GM21786 (cell line): ENCODE results near the gene SLC2A13.

Source experiments
- ATAC-seq: cut with Tn5 transposase; IDR thresholded peaks from one replicate; pipeline ENCODE4 v1.9.1; 2021; ENCODE audit not compliant: unreplicated experiment

Gene SLC2A13

DNA sequence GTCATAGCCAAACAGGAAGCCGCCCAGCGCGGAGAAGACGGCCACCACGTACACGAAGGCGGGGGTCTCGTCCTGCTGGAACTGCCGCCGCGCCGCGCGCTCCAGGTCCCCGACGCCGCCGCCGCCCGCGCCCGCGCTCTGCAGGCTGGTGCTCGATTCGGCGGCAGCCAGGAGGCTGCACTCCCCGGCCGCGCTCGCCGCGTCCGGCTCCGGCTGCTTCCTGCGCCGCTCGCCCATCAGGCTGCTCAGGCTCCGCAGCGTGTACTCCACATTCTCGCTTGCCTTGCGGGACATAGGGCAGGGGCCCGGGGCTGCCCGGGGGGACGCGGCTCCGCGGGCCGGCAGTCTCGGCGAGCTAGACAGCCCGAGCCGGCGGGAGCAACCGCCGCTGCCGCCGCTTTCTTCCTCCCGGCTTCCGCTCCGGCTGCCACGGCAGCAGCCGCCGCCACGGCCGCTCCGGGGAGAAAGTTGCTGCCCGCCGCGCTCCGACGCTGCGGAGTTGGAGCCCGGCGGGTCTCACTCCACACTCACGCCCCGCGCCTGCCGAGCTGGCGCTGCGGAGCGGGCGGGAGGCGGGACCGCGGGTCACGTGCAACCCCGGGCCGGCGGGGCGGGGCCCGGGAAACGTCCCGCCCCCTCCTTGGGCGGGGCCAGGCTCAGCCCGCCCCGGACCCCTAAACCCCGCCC, at the start of gene SLC2A13:
Gene SLC2A13 (minus strand): TSS at position 567 of the 687 bp plus-strand sequence. CDS start 273 bp downstream, at position 294.
- ATAC-seq = peak; percentile 66

GRCh38 chr12:40154381-40154780, 48.5 kb upstream of the SLC2A13 start:
- no peak for ATAC-seq

- ATAC-seq = no peak
Observed at GRCh38 chr12:40153432-40153831, 47.6 kb upstream of the SLC2A13 start.

DNA sequence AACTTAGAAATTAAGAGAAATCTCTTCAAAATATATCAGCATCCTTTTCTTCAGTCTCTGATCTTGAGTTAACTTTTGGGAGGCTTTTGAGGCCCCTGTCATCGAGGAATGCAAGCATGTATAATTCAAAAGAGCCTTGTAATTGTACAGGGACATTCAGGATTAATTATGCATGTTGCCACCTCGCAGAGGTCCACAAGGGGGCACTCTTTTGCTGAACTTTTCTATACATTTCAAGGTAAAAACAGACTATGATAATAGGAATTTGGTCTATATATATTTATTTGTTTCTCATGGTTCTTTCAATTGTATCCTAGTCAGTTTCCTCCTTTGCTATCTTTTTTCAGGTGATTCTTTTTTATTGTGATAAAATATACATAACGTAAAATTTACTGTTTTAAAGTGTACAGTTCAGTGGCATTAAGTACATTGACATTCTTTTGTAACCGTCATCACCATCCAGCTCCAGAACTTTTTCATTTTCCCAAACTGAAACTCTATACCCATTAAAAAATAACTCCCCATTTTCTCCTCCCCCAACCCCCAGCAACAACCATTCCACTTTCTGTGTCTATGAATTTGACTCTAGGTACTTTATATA, 47.0 kb upstream of the SLC2A13 start:
- ATAC-seq = no peak

DNA sequence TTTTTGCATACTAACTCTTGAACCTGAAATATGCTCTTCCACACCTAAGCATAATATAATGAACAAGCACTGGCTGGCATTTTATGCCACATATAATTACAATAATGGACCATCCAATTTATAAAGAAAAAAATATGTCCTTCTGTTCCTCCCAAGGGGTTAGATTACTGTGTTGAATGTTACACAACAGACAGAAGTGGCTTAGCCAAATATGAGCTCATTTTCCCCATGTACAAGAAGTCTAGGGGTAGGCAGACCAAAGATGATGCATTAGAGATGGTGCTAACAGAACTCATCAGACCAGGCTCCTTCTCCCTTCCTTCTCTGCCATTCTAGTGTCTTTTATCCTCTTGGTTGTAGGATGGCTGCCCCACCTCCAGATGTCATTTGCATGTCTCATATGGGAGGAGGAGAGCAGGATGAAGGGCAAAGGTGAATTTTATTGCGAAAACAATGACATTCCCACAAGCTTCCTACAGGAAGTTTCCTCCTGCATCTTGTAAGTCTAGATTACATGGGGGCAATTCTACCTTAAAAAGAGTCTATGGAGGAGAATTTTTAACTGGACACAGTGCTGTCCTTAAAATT, 43.9 kb upstream of the SLC2A13 start:
- ATAC-seq = no peak

DNA sequence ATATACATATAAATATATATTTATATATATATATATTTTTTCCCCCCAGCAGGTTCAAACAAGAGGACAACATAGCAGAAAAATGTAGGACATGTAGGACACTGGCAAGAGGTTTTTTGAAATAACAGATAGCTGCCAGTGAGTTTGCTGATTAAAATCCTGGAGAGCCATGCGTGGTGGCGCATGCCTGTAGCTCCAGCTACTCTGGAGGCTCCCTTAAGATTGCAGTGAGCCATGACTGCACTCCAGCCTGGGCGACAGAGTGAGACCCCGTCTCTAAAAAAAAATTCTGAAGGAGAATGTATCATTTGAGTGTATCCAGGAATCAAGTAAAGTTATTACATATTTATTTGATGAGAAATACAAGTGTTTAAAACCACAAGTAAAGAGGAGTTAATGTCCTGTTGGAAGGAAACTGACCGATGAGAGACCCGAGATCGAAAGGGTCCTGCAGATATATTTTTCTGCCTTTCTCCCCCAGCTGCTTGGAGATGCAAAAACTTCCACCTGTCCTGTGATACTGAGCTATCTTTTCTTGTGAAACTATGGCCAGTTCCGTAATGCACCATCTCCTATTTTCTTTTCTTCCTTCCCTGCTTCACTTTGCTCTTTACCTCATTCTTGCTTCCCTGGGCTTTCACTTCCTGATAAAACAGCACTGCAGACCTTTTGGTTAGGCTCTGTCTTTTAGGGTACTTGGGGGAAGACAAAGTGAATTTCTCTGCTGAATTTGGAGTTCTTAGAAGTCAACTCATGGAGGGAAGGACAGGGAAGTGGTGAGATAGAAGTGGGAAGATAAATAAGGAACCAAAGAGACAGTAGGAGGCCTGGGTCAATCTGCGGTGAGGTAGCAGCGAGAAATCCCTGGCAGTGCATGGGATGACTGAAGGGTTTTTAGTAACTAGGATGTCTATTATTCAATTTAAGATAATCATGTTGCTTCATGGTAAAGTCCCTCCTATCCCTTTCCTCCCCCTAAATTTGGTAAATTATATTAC, 41.2 kb upstream of the SLC2A13 start:
- no peak for ATAC-seq

DNA sequence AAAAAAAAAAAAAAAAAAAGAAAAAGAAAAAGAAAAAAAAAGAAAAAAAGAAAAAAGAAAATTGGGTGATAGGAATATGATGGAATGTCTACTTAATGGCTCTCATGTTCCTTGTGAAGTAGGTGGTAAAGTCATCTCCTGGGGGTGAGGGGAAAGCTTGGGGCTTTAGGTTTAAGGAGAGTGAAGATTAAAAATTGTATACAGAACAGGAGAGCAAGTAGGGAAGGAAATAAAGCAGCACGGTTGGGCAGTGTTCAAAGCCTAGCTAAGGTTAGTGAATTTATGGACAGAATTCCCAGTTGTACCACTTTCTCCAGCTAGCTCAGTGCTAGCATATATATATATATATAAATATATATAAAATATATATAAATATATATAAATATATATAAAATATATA, 40.0 kb upstream of the SLC2A13 start:
- no peak for ATAC-seq

GRCh38 chr12:40144023-40144422, 38.1 kb upstream of the SLC2A13 start:
- no peak for ATAC-seq

GRCh38 chr12:40142001-40142744, 36.3 kb upstream of the SLC2A13 start:
- ATAC-seq = no peak

GRCh38 chr12:40138526-40138925, 32.6 kb upstream of the SLC2A13 start:
- no peak for ATAC-seq

DNA sequence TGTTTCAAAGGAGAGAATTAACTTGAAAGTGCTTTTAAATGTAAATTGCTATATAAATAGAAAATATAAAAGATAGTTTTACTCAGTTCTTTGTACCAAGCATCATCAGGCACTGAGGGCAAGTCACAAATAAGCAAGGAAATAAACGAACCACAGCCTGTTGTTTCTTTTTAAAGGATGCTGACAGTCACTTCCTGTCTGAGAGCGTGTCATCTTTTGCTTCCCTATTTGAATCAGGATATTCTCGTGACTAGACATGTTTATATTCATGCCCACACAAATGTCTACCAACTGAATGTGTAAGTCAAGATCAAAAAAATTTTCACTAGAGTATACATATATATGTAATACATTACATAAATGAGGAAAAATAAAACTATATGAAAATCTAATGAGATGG, 31.4 kb upstream of the SLC2A13 start:
- ATAC-seq = peak; percentile 95

DNA sequence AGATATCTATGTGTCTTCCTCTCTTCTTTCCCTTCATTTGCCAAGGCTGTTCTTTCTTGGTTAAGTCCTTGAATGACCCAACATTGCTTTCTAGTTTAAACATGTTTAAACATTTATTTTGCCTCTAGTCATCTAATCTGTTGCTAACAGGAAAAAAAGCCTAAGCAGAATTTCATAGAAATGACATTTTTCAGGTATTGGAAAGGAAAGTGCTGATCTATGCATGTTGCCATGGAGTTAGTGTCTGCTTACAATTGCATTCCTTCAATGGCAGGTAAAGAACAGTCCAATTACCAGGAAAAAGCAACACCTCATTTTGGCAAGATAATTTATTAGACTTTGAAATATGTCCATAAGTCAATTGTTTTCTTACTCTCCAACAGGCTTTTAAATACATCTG, 21.5 kb upstream of the SLC2A13 start:
- ATAC-seq = no peak

DNA sequence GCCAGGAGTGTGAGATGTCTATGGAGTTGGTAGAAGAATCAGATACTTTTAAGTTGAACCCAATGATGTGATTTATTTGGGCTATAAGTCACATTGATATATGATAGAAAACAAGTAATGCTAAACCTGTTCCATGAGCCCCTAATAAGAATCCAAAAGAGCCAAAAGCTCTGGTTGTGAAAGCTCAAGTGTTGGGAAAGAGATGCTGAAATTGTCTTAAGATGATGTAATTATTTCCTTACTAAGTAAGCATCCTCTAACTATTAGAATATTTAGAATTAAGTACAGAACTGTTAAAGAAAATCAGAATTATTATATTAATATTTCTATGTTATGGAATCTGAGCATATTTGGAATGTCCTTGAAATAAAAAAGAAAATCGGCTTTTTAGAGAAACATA, 17.6 kb upstream of the SLC2A13 start:
- ATAC-seq = no peak

GRCh38 chr12:40122842-40123241, 17.0 kb upstream of the SLC2A13 start:
- no peak for ATAC-seq

GRCh38 chr12:40117818-40118217, 11.9 kb upstream of the SLC2A13 start:
- ATAC-seq = peak; percentile 85

GRCh38 chr12:40110586-40110985, 4.7 kb upstream of the SLC2A13 start:
- no peak for ATAC-seq

- ATAC-seq = no peak
Observed at GRCh38 chr12:40107803-40108620, 2.1 kb upstream of the SLC2A13 start.

DNA sequence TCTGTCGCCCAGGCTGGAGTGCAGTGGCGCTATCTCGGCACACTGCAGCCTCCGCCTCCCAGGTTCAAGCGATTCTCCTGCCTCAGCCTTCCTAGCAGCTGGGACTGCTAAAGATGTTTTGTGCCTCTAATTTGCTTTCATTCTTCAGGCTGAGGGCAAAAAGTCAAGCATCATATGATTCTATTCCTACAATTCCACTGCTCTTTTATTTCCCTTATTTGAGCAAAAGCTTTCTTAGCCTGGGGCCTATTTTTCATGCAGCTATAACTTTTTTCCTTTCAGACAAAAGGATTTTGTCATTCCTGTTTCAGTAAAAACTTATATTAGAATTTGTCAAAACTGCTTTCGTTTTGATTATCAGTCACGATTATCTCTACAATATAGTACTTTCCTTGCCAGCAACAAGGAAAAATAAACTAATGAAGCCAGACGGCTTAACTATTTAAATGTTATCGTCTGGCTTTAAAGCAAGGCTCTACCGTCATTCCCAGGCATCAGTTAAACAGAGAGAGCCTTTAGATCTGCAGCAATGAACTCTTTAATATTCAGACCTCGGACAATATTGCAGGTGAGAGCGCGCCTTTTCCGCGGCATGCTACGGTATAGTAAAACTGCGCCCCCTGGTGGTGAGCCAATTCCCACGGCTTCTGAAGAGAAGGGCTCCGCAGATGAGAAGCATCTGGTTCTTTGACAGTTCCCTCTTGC, 1.4 kb upstream of the SLC2A13 start:
- peak; percentile 43 for ATAC-seq

DNA sequence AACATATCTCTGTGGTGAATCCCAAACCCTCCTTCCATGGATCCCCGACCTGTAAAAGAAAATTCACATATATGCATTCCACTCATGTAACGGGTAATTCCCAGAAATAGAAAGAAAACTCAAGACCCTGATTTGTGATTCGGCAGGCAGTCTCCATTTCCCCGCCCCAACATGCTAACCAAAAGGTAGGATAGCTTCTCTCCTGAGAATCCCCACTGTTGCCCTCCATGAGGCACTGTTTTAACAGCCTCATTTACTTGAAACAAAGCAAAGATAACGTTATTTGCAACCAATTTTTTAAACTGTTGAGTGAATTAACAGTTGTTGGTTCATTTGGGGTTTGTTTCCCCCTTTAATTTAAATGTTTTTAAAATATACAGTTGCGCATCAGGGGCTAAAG, 774 bp upstream of the SLC2A13 start:
- no peak for ATAC-seq
